SU-DHL-6 (cell line): ENCODE results near the gene SRP54.
"Not testable (repeated sequence)": the region's sequence is repeated elsewhere in the genome, so short reads cannot be mapped to it uniquely, and the experiment has no call there.

Experiments used
- H2AFZ ChIP-seq: fragments of 200-600 bp; sonication (generic); 2 replicates; pipeline ENCODE4 v1.6.1; 2014; ENCODE audit warnings: low read depth, mild to moderate bottlenecking, moderate library complexity, mixed read lengths, antibody characterized with exemption, low read length; ENCODE audit not compliant: severe bottlenecking
- H3F3A ChIP-seq: fragments of 200-600 bp; shearing (Covaris generic); 2 replicates; pipeline ENCODE4 v1.6.0; 2016; ENCODE audit warnings: antibody characterized with exemption, mild to moderate bottlenecking; ENCODE audit not compliant: insufficient read depth
- H3K27ac ChIP-seq: fragments of 200-600 bp; sonication (generic); 2 replicates; pipeline ENCODE4 v1.5.1; 2016; ENCODE audit warnings: low read depth, mild to moderate bottlenecking, low read length, moderate library complexity, mixed read lengths
- H3K27me3 ChIP-seq: fragments of 200-600 bp; sonication (generic), shearing (Covaris generic); 2 replicates; pipeline ENCODE4 v1.6.0; 2014; ENCODE audit warnings: mild to moderate bottlenecking, low read length
- H3K36me3 ChIP-seq: fragments of 200-600 bp; sonication (generic); 2 replicates; pipeline ENCODE4 v1.6.1; 2014; ENCODE audit warnings: mild to moderate bottlenecking, low read length, mixed read lengths
- H3K4me2 ChIP-seq: fragments of 300-600, 200-600 bp; shearing (Covaris generic), sonication (generic); 2 replicates; pipeline ENCODE4 v1.6.0; 2014; ENCODE audit warnings: low read length, low read depth, mild to moderate bottlenecking; ENCODE audit not compliant: poor library complexity, severe bottlenecking
- H3K4me3 ChIP-seq: fragments of 200-600 bp; sonication (generic); 2 replicates; pipeline ENCODE4 v1.5.1; 2014; ENCODE audit warnings: antibody characterized with exemption, low read length, mild to moderate bottlenecking, mixed read lengths; ENCODE audit not compliant: insufficient read depth, poor library complexity, severe bottlenecking
- H3K79me2 ChIP-seq: fragments of 200-600 bp; sonication (generic); 2 replicates; pipeline ENCODE4 v1.6.1; 2014; ENCODE audit warnings: mild to moderate bottlenecking, low read length, moderate library complexity; ENCODE audit not compliant: insufficient read depth
- H3K9ac ChIP-seq: fragments of 200-600 bp; sonication (generic); 2 replicates; pipeline ENCODE4 v1.7.0; 2014; ENCODE audit warnings: mild to moderate bottlenecking, low read length
- H3K9me2 ChIP-seq: fragments of 200-600 bp; sonication (generic); replicated peaks from 2 replicates; pipeline ENCODE4 v1.6.1; 2014; ENCODE audit warnings: low read length; ENCODE audit not compliant: insufficient read depth
- H3K9me3 ChIP-seq: fragments of 200-600 bp; sonication (generic); 2 replicates; pipeline ENCODE4 v1.6.1; 2014; ENCODE audit warnings: low read length, mixed read lengths; ENCODE audit not compliant: insufficient read depth
- H4K20me1 ChIP-seq: fragments of 200-600 bp; sonication (generic); 2 replicates; pipeline ENCODE4 v1.6.1; 2014; ENCODE audit warnings: low read depth, mild to moderate bottlenecking, antibody characterized with exemption, low read length, moderate library complexity, mixed read lengths
- EZH2phosphoT487 ChIP-seq: fragments of 200-600 bp; sonication (generic), shearing (Covaris generic); conservative IDR thresholded peaks from 2 replicates; pipeline ENCODE4 v1.6.1; 2018; ENCODE audit warnings: mild to moderate bottlenecking, antibody characterized with exemption, low read length, moderate library complexity, mixed read lengths
- TF ChIP-seq, protein P1 (sequence below): fragments of 200-600 bp; sonication (generic); IDR thresholded peaks from one replicate; pipeline ENCODE4 v1.5.1; 2017; ENCODE audit warnings: antibody characterized with exemption, mild to moderate bottlenecking, low read length, moderate library complexity; ENCODE audit not compliant: insufficient read depth, poor library complexity, severe bottlenecking

The SRP54 gene

DNA sequence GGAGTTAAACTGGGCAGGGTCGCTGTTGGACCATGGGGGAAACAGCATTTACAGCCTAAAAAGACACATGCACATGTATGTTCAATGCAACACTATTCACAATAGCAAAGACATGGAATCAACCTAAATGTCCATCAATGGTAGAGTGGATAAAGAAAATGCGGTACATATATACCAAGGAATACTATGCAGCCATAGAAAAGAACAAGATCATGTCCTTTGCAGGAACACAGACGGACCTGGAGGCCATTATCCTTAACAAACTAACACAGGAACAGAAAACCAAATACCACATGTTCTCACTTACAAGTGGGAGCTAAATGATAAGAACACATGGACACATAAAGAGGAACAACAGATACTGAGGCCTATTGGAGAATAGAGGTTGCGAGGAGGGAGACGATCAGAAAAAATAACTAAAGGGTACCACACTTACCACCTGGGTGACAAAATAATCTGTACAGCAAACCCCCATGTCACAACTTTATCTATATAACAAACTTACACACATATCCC is 25.0 kb upstream of the SRP54 start:
- Histone ChIP-seq H3K36me3 (peaks cover 5% of the 10 kb centered on the region; the same call in 1 of the 2 replicates), H4K20me1 (0 out of 2 replicates have a peak, but pooled peaks cover 2% of the 10 kb centered on the region), H3K9me3 (no peaks in the 10 kb centered on the region), H2AFZ (no peak overlapping the region), H3F3A (no peaks in the 10 kb centered on the region), H3K27me3 (no peaks in the 10 kb centered on the region), H3K4me2 (no peak overlapping the region), H3K27ac (no peak overlapping the region), H3K9me2 (no peaks in the 10 kb centered on the region), H3K9ac (no peak overlapping the region), H3K4me3 (no peak overlapping the region), H3K79me2 (no peaks in the 10 kb centered on the region)
- TF ChIP-seq, protein P1, sequence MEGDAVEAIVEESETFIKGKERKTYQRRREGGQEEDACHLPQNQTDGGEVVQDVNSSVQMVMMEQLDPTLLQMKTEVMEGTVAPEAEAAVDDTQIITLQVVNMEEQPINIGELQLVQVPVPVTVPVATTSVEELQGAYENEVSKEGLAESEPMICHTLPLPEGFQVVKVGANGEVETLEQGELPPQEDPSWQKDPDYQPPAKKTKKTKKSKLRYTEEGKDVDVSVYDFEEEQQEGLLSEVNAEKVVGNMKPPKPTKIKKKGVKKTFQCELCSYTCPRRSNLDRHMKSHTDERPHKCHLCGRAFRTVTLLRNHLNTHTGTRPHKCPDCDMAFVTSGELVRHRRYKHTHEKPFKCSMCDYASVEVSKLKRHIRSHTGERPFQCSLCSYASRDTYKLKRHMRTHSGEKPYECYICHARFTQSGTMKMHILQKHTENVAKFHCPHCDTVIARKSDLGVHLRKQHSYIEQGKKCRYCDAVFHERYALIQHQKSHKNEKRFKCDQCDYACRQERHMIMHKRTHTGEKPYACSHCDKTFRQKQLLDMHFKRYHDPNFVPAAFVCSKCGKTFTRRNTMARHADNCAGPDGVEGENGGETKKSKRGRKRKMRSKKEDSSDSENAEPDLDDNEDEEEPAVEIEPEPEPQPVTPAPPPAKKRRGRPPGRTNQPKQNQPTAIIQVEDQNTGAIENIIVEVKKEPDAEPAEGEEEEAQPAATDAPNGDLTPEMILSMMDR: no peak
- TF ChIP-seq EZH2phosphoT487: no peak

- not testable (repeated sequence) for H3K79me2 ChIP-seq, H3K27ac ChIP-seq, H3K36me3 ChIP-seq, H2AFZ ChIP-seq, H3K9ac ChIP-seq, H3K4me3 ChIP-seq, H3K9me3 ChIP-seq, H3K4me2 ChIP-seq, H4K20me1 ChIP-seq, H3K9me2 ChIP-seq, H3F3A ChIP-seq, H3K27me3 ChIP-seq
Measured at GRCh38 chr14:34962106-34962505, 20.7 kb upstream of the SRP54 start.

GRCh38 chr14:34964977-34965764 is 17.6 kb upstream of the SRP54 start:
- Histone ChIP-seq H3F3A (no peaks in the 10 kb centered on the region), H3K9me3 (no peaks in the 10 kb centered on the region), H3K27ac (no peak overlapping the region), H3K27me3 (no peaks in the 10 kb centered on the region), H3K4me3 (no peak overlapping the region), H4K20me1 (no peaks in the 10 kb centered on the region), H3K9ac (no peak overlapping the region), H3K4me2 (no peak overlapping the region), H3K36me3 (peaks cover 7% of the 10 kb centered on the region), H3K9me2 (no peaks in the 10 kb centered on the region), H3K79me2 (no peaks in the 10 kb centered on the region; the same call in 1 of the 2 replicates), H2AFZ (no peak overlapping the region)
- TF ChIP-seq, protein P1: no peak
- no peak for TF ChIP-seq EZH2phosphoT487

DNA sequence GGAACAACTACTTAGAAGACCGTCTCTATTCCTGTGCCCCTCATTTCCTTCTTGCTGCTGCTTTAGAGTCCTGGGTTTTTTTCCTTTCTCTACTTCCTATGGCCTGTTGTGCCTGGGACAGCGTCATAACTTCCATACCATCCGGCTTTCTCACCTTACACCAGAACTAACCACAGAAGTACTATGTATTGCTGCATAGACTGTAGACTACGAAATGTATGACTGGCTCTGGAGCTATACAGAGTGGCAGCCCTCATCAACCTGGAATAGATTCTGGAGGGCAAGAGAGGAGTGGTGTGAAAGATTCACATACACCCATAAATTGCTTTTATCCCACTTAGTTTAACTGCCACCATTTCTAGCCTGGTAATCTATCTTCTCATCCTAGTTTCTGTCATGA is 16.9 kb upstream of the SRP54 start:
- Histone ChIP-seq H2AFZ (no peak overlapping the region), H3K9me3 (no peaks in the 10 kb centered on the region)
- no peak for TF ChIP-seq EZH2phosphoT487
- TF ChIP-seq, protein P1: no peak

More for the DNA sequence above, 16.9 kb upstream of the SRP54 start:
- Histone ChIP-seq H3K79me2 (peaks cover 7% of the 10 kb centered on the region), H3K36me3 (peaks cover 7% of the 10 kb centered on the region), H3K4me3 (no peak overlapping the region), H3K9me2 (no peaks in the 10 kb centered on the region), H3K27me3 (no peaks in the 10 kb centered on the region), H3F3A (no peaks in the 10 kb centered on the region), H3K9ac (no peak overlapping the region), H3K4me2 (no peak overlapping the region), H4K20me1 (no peaks in the 10 kb centered on the region), H3K27ac (no peak overlapping the region)
